ENCODE data around the gene NEU2. TPM values are rescaled to one million over a fixed set of nuclear protein-coding genes. Genes with fewer than 3 reads are reported as not detected.

The NEU2 gene
- total and polyA plus RNA-seq, 9 of the 15 experiments (the other 6 are each of a cell fraction or from before 2014, with no cell fraction given), result not detected

DNA sequence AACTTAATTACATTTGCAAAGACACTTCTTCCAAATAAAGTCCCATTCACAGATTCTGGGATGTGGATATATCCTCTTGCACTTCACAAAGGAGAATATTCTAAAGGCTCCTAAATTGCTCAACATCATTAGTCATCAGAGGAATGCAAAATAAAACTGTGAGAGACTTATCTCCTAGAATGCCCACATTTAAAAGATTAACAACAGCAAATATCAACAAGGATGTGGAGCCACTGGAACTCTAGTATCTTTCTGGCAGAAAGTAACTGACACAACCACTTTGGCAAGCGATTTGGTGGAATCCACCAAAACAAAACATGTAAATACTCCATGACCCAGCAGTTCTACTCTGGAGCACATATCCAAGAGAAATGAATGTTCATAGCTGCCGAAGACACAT lies 4.6 kb downstream of the NEU2 start:
- in situ Hi-C loops (cut with MboI) (no loop called here), intact Hi-C loops (cut with micrococcal nuclease) (no loop called here)
- no peak overlapping the region for H3K4me3 ChIP-seq
- no peaks in the 10 kb centered on the region for H3K79me2 ChIP-seq (ENCODE audit: control insufficient read depth, insufficient read depth, low read length)
- H3K27me3 ChIP-seq (ENCODE audit: control insufficient read depth in 2 of 2, insufficient read depth in 2 of 2, low read length in 2 of 2), result peaks cover 3 to 49% of the 10 kb centered on the region in 2 experiments; a peak in 3 of 5 replicates
- ATAC-seq (no peak), DNase-seq (ENCODE audit: extremely low read depth in 1 of 4, low spot score in 3 of 4) (no peak), FAIRE-seq (no peak)
- no peaks in the 10 kb centered on the region for H4K20me1 ChIP-seq (replicated peaks; ENCODE audit: control insufficient read depth, insufficient read depth, low read length)
- H3K36me3 ChIP-seq (ENCODE audit: control insufficient read depth, insufficient read depth, low read length), result no peaks in the 10 kb centered on the region
- TF ChIP-seq SOX6 (IDR thresholded peaks at IDR 0.05) (no peak), ZNF232 (CRISPR knock-in tag; IDR thresholded peaks at IDR 0.05) (no peak), SNIP1 (IDR thresholded peaks at IDR 0.05; ENCODE audit: low read depth) (no peak), ZNF263 (CRISPR knock-in tag; IDR thresholded peaks at IDR 0.05; ENCODE audit: borderline replicate concordance) (no peak), FOSL1 (tag; conservative IDR thresholded peaks at IDR 0.05) (0 out of 2 replicates have a peak, but pooled peaks have one; percentile 37), ATF7 (IDR thresholded peaks at IDR 0.05) (no peak)
- H3K9me3 ChIP-seq (replicated peaks; ENCODE audit: control insufficient read depth, insufficient read depth, low read depth, low read length), result no peaks in the 10 kb centered on the region; the same call in 1 of the 2 replicates
- WGBS (ENCODE audit: insufficient coverage, low coverage, missing lambda C conversion rate), result 0% methylated on average over 2 of the region's 2 CpGs
- H3K27ac ChIP-seq (ENCODE audit: extremely low read depth, low read depth, low read length), result no peak overlapping the region
- CTCF ChIA-PET (ENCODE audit: low intra/inter-chr PET ratio), result no interaction called here
- no peak overlapping the region for H3K9ac ChIP-seq (ENCODE audit: insufficient read depth in 1 of 2, low read depth in 2 of 2, low read length in 2 of 2)
- no peak overlapping the region for H3K4me2 ChIP-seq (ENCODE audit: insufficient read depth, low read length)
- H2AFZ ChIP-seq (ENCODE audit: low read depth, low read length), result no peak overlapping the region
- no TSS peak for BruUV-seq (replicated peaks)
- POLR2A ChIA-PET, result no interaction called here
- H3K4me1 ChIP-seq (replicated peaks in 1 of 2; ENCODE audit: control insufficient read depth in 2 of 2, insufficient read depth in 2 of 2, low read length in 2 of 2), result peaks cover 0 to 7% of the 10 kb centered on the region in 2 experiments; a peak in 2 of 5 replicates
- no peaks in the 10 kb centered on the region for H3K9me1 ChIP-seq (ENCODE audit: control insufficient read depth, insufficient read depth, low read length)

DNA sequence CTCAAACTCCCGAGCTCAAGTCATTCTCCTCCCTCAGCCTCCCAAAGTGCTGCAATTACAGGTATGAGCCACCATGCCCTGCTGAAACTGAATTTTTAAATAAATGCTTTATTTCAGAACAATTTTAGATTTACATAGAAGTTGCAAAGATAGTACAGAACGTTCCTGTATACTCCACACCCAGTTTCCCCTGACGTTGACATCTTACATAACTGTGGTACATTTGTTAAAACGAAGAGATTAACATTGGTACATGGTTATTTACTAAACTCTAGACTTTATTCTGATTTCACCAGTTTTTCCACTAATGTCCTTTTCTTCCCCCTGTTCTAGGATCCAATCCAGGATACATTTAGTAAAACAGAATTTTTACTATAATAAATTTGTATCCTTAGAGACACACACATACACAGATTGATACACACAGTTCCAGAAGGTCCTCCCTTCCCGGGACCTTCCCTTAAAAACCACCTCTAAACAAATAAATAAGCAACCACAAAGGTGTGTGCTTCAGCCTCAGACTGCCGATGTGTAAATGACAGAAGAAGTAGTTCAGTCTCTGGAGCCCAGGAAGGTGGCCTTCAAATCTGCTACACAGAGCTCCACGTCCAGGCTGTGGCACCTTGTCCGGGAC lies 6.9 kb downstream of the NEU2 start:
- BruUV-seq (replicated peaks), result no TSS peak
- CTCF ChIA-PET (ENCODE audit: low intra/inter-chr PET ratio), result no interaction called here
- WGBS (ENCODE audit: insufficient coverage, low coverage, missing lambda C conversion rate), result 19% methylated on average over 8 of the region's 8 CpGs
- TF ChIP-seq ZNF143 (CRISPR knock-in tag; IDR thresholded peaks at IDR 0.05) (no peak), ZNF224 (CRISPR knock-in tag; IDR thresholded peaks at IDR 0.05) (no peak), IFI16 (CRISPR knock-in tag; IDR thresholded peaks at IDR 0.05) (no peak), ZNF586 (CRISPR knock-in tag; conservative IDR thresholded peaks at IDR 0.05) (no peak), SIX5 (IDR thresholded peaks at IDR 0.05; ENCODE audit: borderline replicate concordance in 1 of 2, insufficient read depth in 1 of 2, low read depth in 1 of 2, low read length in 2 of 2) (no peak), POLR2A (conservative IDR thresholded peaks at IDR 0.05) (no peak), CBFB (CRISPR knock-in tag; IDR thresholded peaks at IDR 0.05) (no peak), ARNT (IDR thresholded peaks at IDR 0.05) (no peak), ZNF197 (CRISPR knock-in tag; IDR thresholded peaks at IDR 0.05; ENCODE audit: low read depth) (no peak), FOXM1 (IDR thresholded peaks at IDR 0.05; ENCODE audit: low read depth) (no peak), FOXM1 (CRISPR knock-in tag; IDR thresholded peaks at IDR 0.05; ENCODE audit: low read depth) (no peak)
- TF ChIP-seq, protein P1, sequence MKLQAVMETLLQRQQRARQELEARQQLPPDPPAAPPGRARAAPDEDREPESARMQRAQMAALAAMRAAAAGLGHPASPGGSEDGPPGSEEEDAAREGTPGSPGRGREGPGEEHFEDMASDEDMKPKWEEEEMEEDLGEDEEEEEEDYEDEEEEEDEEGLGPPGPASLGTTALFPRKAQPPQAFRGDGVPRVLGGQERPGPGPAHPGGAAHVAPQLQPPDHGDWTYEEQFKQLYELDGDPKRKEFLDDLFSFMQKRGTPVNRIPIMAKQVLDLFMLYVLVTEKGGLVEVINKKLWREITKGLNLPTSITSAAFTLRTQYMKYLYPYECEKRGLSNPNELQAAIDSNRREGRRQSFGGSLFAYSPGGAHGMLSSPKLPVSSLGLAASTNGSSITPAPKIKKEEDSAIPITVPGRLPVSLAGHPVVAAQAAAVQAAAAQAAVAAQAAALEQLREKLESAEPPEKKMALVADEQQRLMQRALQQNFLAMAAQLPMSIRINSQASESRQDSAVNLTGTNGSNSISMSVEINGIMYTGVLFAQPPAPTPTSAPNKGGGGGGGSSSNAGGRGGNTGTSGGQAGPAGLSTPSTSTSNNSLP (IDR thresholded peaks at IDR 0.05; ENCODE audit: borderline replicate concordance, low read depth, low read length), result no peak

More for the DNA sequence above, 6.9 kb downstream of the NEU2 start:
- POLR2A ChIA-PET, result no interaction called here
- Histone ChIP-seq H3K27me3 (ENCODE audit: control insufficient read depth in 2 of 2, insufficient read depth in 2 of 2, low read length in 2 of 2) (peaks cover 0 to 52% of the 10 kb centered on the region in 2 experiments; a peak in 3 of 5 replicates), H3K4me1 (replicated peaks in 1 of 2; ENCODE audit: control insufficient read depth in 2 of 2, insufficient read depth in 2 of 2, low read length in 2 of 2) (peaks cover 0 to 4% of the 10 kb centered on the region in 2 experiments; a peak in 2 of 5 replicates), H3K4me2 (ENCODE audit: insufficient read depth, low read length) (no peak overlapping the region), H2AFZ (ENCODE audit: low read depth, low read length) (no peak overlapping the region), H3K79me2 (ENCODE audit: control insufficient read depth, insufficient read depth, low read length) (no peaks in the 10 kb centered on the region), H3K4me3 (no peak overlapping the region), H3K9me1 (ENCODE audit: control insufficient read depth, insufficient read depth, low read length) (no peaks in the 10 kb centered on the region), H3K27ac (ENCODE audit: extremely low read depth, low read depth, low read length) (no peak overlapping the region), H3K9me3 (replicated peaks; ENCODE audit: control insufficient read depth, insufficient read depth, low read depth, low read length) (no peaks in the 10 kb centered on the region; the same call in 1 of the 2 replicates), H3K9ac (ENCODE audit: insufficient read depth in 1 of 2, low read depth in 2 of 2, low read length in 2 of 2) (no peak overlapping the region), H3K36me3 (ENCODE audit: control insufficient read depth, insufficient read depth, low read length) (no peaks in the 10 kb centered on the region), H4K20me1 (replicated peaks; ENCODE audit: control insufficient read depth, insufficient read depth, low read length) (no peaks in the 10 kb centered on the region)
- intact Hi-C loops (cut with micrococcal nuclease), result no loop called here
- ATAC-seq (no peak), DNase-seq (ENCODE audit: extremely low read depth in 1 of 4, low spot score in 3 of 4) (no peak), FAIRE-seq (no peak)
- in situ Hi-C loops (cut with MboI), result no loop called here
